Thoracic aorta (tissue), 2 donors: ENCODE data around the gene ARID1B. TPM values are rescaled to one million over a fixed set of nuclear protein-coding genes. Genes with fewer than 3 reads are reported as not detected.

ENCODE experiments used
- ATAC-seq: fragments of 150-250 bp; one replicate; pipeline ENCODE4 v1.8.0; 2017; ENCODE audit warnings: low read depth; ENCODE audit not compliant: insufficient number of reproducible peaks, low FRiP score
- DNase-seq: peaks from one replicate; pipeline ENCODE4 v3.0.0-alpha.2; 2020; ENCODE audit warnings: low spot score
- H3K27ac ChIP-seq, 2 donors: fragments of 200-600 bp; sonication (generic); 1 replicate in 1 of 2; 2 replicates in 1 of 2; pipeline ENCODE4 v1.5.1; 2016; ENCODE audit warnings: mild to moderate bottlenecking in 2 of 2, moderate library complexity in 2 of 2
- H3K27me3 ChIP-seq: fragments of 200-600 bp; sonication (generic); replicated peaks from 2 replicates; pipeline ENCODE4 v1.6.0; 2016; ENCODE audit warnings: mild to moderate bottlenecking; ENCODE audit not compliant: insufficient read depth
- H3K36me3 ChIP-seq: fragments of 200-600 bp; sonication (generic); one replicate; pipeline ENCODE4 v1.5.1; 2016
- H3K4me1 ChIP-seq, 2 donors: fragments of 200-600 bp; sonication (generic); 1 replicate in 1 of 2; 2 replicates in 1 of 2; pipeline versions ENCODE4 v1.5.1 to v1.6.0; 2016; ENCODE audit warnings: low read depth in 2 of 2, mild to moderate bottlenecking in 1 of 2; ENCODE audit not compliant: control insufficient read depth in 1 of 2
- H3K4me3 ChIP-seq: fragments of 200-600 bp; sonication (generic); 2 replicates; pipeline ENCODE4 v1.5.1; 2016; ENCODE audit warnings: mild to moderate bottlenecking
- H3K9me3 ChIP-seq: fragments of 200-600 bp; sonication (generic); 2 replicates; pipeline ENCODE4 v1.5.1; 2016
- CTCF ChIP-seq: fragments of 200-600 bp; sonication (generic); IDR thresholded peaks from one replicate; pipeline ENCODE4 v1.5.1; 2019; ENCODE audit warnings: antibody characterized with exemption
- total RNA-seq, 2 donors: library from RNA; depleted of rRNA; stranded (reverse); fragments of >200 nt; gene quantifications; one replicate each; pipeline versions ENCODE4 v1.1.0 to v1.2.3, GENCODE V29; 2016

The ARID1B gene
- total RNA-seq, 2 donors from 2014 or later: 120 to 158 TPM

GRCh38 chr6:157034436-157035230 is 257.5 kb downstream of the ARID1B start:
- H3K9me3 ChIP-seq: no peaks in the 10 kb centered on the region
- H3K27me3 ChIP-seq: no peaks in the 10 kb centered on the region
- no peak overlapping the region for H3K27ac ChIP-seq
- peak; percentile 62 for TF ChIP-seq CTCF
- no peak for DNase-seq
- no peak for ATAC-seq
- H3K4me3 ChIP-seq: no peak overlapping the region
- H3K36me3 ChIP-seq: no peaks in the 10 kb centered on the region
- peaks cover 29 to 47% of the 10 kb centered on the region in 2 donors for H3K4me1 ChIP-seq

GRCh38 chr6:157035546-157035945 is 258.4 kb downstream of the ARID1B start:
- H3K36me3 ChIP-seq: no peaks in the 10 kb centered on the region
- DNase-seq (no peak), ATAC-seq (no peak)
- TF ChIP-seq CTCF: no peak
- H3K4me1 ChIP-seq: peaks cover 29 to 47% of the 10 kb centered on the region in 2 donors
- no peak overlapping the region for H3K4me3 ChIP-seq
- H3K27me3 ChIP-seq: no peaks in the 10 kb centered on the region
- no peaks in the 10 kb centered on the region for H3K9me3 ChIP-seq
- no peak overlapping the region for H3K27ac ChIP-seq

GRCh38 chr6:157036245-157036711 is 259.1 kb downstream of the ARID1B start:
- Histone ChIP-seq H3K9me3 (no peaks in the 10 kb centered on the region), H3K36me3 (no peaks in the 10 kb centered on the region), H3K27ac (peak overlapping the region in 1 of 2 donors; percentile 25), H3K4me3 (peak overlapping the region; percentile 41), H3K4me1 (peaks cover 29 to 47% of the 10 kb centered on the region in 2 donors), H3K27me3 (no peaks in the 10 kb centered on the region)
- ATAC-seq (no peak), DNase-seq (no peak)
- no peak for TF ChIP-seq CTCF

- H3K27ac ChIP-seq: peak overlapping the region; percentile 25 to 43
These were observed 260.0 kb downstream of the ARID1B start for GRCh38 chr6:157037165-157037564.

More at GRCh38 chr6:157037165-157037564, 260.0 kb downstream of the ARID1B start:
- Histone ChIP-seq H3K4me3 (peak overlapping the region; percentile 12), H3K27me3 (no peaks in the 10 kb centered on the region), H3K36me3 (no peaks in the 10 kb centered on the region), H3K4me1 (peaks cover 29 to 47% of the 10 kb centered on the region in 2 donors), H3K9me3 (no peaks in the 10 kb centered on the region)
- peak; percentile 22 for ATAC-seq
- DNase-seq: no peak
- no peak for TF ChIP-seq CTCF
